Measurements from ENCODE around the gene DHX57.

DHX57 gene

GRCh38 chr2:38824906-38825305, 50.8 kb downstream of the DHX57 start:
- no peak for TF ChIP-seq REST (IDR thresholded peaks at IDR 0.05; ENCODE audit: low read depth)
- no peak for TF ChIP-seq EGR1 (IDR thresholded peaks at IDR 0.05)
- no peak for TF ChIP-seq FOXM1 (IDR thresholded peaks at IDR 0.05; ENCODE audit: borderline replicate concordance, low read depth)
- TF ChIP-seq TCF12 (IDR thresholded peaks at IDR 0.05; ENCODE audit: low read depth), result no peak
- TF ChIP-seq TEAD4 (IDR thresholded peaks at IDR 0.05), result no peak
- TF ChIP-seq ZBTB7A (IDR thresholded peaks at IDR 0.05; ENCODE audit: low read depth), result no peak
- no peak for TF ChIP-seq YY1 (IDR thresholded peaks at IDR 0.05; ENCODE audit: low read depth)
- no peak for TF ChIP-seq EP300 (IDR thresholded peaks at IDR 0.05; ENCODE audit: borderline replicate concordance)
- no peak for TF ChIP-seq TAF1 (IDR thresholded peaks at IDR 0.05; ENCODE audit: low read depth)
- TF ChIP-seq CREB1 (IDR thresholded peaks at IDR 0.05; ENCODE audit: low read depth), result no peak
- TF ChIP-seq NFIC (IDR thresholded peaks at IDR 0.05), result no peak
- TF ChIP-seq USF1 (IDR thresholded peaks at IDR 0.05), result no peak
- no peak for TF ChIP-seq CEBPB (IDR thresholded peaks at IDR 0.05)
- no peak for TF ChIP-seq RAD21 (IDR thresholded peaks at IDR 0.05; ENCODE audit: low read depth)
- TF ChIP-seq MAX (IDR thresholded peaks at IDR 0.05), result no peak

- no peak for TF ChIP-seq TEAD4 (IDR thresholded peaks at IDR 0.05)
- TF ChIP-seq TCF12 (IDR thresholded peaks at IDR 0.05; ENCODE audit: low read depth), result no peak
- TF ChIP-seq MAX (IDR thresholded peaks at IDR 0.05), result no peak
- no peak for TF ChIP-seq CEBPB (IDR thresholded peaks at IDR 0.05)
- no peak for TF ChIP-seq ZBTB7A (IDR thresholded peaks at IDR 0.05; ENCODE audit: low read depth)
- no peak for TF ChIP-seq YY1 (IDR thresholded peaks at IDR 0.05; ENCODE audit: low read depth)
- no peak for TF ChIP-seq EP300 (IDR thresholded peaks at IDR 0.05; ENCODE audit: borderline replicate concordance)
- TF ChIP-seq TAF1 (IDR thresholded peaks at IDR 0.05; ENCODE audit: low read depth), result no peak
- no peak for TF ChIP-seq FOXM1 (IDR thresholded peaks at IDR 0.05; ENCODE audit: borderline replicate concordance, low read depth)
- TF ChIP-seq REST (IDR thresholded peaks at IDR 0.05; ENCODE audit: low read depth), result no peak
- TF ChIP-seq EGR1 (IDR thresholded peaks at IDR 0.05), result no peak
- TF ChIP-seq USF1 (IDR thresholded peaks at IDR 0.05), result no peak
- TF ChIP-seq NFIC (IDR thresholded peaks at IDR 0.05), result no peak
- no peak for TF ChIP-seq RAD21 (IDR thresholded peaks at IDR 0.05; ENCODE audit: low read depth)
- no peak for TF ChIP-seq CREB1 (IDR thresholded peaks at IDR 0.05; ENCODE audit: low read depth)
Measured at GRCh38 chr2:38823386-38823785, 52.3 kb downstream of the DHX57 start.

- TF ChIP-seq TAF1 (IDR thresholded peaks at IDR 0.05; ENCODE audit: low read depth) (no peak), CREB1 (IDR thresholded peaks at IDR 0.05; ENCODE audit: low read depth) (no peak), MAX (IDR thresholded peaks at IDR 0.05) (no peak), REST (IDR thresholded peaks at IDR 0.05; ENCODE audit: low read depth) (no peak), TEAD4 (IDR thresholded peaks at IDR 0.05) (no peak), EGR1 (IDR thresholded peaks at IDR 0.05) (no peak), YY1 (IDR thresholded peaks at IDR 0.05; ENCODE audit: low read depth) (no peak), NFIC (IDR thresholded peaks at IDR 0.05) (no peak), ZBTB7A (IDR thresholded peaks at IDR 0.05; ENCODE audit: low read depth) (no peak), USF1 (IDR thresholded peaks at IDR 0.05) (no peak), FOXM1 (IDR thresholded peaks at IDR 0.05; ENCODE audit: borderline replicate concordance, low read depth) (no peak), EP300 (IDR thresholded peaks at IDR 0.05; ENCODE audit: borderline replicate concordance) (no peak), CEBPB (IDR thresholded peaks at IDR 0.05) (no peak), RAD21 (IDR thresholded peaks at IDR 0.05; ENCODE audit: low read depth) (no peak), TCF12 (IDR thresholded peaks at IDR 0.05; ENCODE audit: low read depth) (no peak)
Measured at GRCh38 chr2:38818565-38818964, 57.2 kb downstream of the DHX57 start.
